Glomerular visceral epithelial cell (primary cell): ENCODE data around the gene HLA-DRA.

Source experiments
- DNase-seq: peaks from one replicate; pipeline ENCODE4 v3.0.0-alpha.2; 2016; ENCODE audit errors: extremely low spot score

HLA-DRA gene

GRCh38 chr6:32439602-32440214 lies at the start of gene HLA-DRA:
Gene HLA-DRA, plus strand, starts transcription at chr6:32439887. Its CDS starts 64 bp downstream, at chr6:32439951.
- DNase-seq, result peak; percentile 25

- DNase-seq, result no peak
Measured at GRCh38 chr6:32391505-32391904, 48.2 kb upstream of the HLA-DRA start.

DNA sequence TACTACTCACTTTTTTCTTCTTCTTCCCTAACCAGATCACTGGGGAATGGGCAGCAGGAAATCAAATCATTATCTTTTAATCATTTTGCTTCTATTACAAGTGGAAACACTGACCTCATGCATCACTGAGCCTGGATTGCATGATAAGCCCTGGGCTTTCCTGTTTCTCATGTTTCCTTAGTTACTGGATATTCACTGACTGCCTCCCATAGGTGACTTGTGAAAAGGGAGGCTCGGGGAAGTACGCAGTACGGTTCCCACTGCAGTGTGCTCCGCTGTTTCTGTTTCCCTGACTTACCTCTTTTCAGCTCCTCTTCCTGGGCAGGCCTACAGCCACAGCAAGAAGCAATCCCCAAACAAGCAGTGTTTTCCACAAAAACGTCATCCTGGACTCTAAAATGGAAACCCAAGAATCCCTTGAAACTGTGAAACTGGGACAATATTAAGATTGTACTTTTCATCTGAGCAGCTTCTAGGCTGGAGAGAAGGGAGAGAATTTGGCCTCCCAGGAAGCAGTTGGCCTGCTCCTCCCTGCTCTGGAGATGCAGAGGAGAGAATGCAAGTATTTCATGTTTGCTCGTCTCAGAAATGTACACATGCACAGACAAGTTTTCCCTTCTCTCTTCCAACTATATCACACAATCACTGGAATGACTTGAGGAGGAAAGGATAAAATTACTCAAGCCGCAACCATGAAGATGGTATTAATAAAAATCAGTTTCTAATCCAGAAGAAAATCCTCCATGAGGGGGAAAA lies 45.8 kb upstream of the HLA-DRA start:
- DNase-seq, result peak; percentile 29

GRCh38 chr6:32396028-32396427 lies 43.7 kb upstream of the HLA-DRA start:
- DNase-seq, result no peak

GRCh38 chr6:32397252-32397920 lies 42.3 kb upstream of the HLA-DRA start:
- DNase-seq, result no peak

DNA sequence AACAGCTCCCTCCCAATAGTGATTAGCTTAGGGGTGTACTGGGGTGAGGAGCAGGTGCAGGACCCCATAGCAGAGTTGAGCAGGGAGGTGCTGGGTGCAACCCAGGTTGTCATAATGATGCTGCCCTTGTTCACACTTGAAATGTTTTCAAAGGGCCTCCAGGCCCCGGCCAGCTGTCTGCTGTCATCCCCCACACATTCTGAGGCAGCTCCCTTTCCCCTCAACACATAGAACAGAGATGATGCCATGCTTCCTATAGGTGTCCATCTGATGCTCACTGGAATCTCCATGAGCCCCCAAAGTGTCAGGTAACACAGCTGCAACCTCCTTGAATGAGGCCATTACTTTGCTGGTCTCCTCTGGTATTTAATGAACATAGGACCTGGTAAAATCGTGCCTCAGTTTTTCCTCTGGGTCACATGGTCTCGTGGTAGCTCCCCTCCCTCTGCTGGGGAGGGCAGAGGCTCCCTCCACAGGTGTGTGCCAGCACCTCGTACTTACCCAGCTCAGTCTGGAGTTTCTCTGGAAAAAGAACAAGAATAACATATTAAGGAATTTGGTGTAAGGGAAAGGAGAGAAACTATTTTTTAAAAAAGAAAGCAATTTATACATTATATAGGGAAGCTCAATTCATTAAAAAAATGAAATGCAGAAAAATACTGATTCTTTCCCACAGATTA lies 38.3 kb upstream of the HLA-DRA start:
- no peak for DNase-seq

GRCh38 chr6:32402812-32403211 lies 36.9 kb upstream of the HLA-DRA start:
- no peak for DNase-seq

- DNase-seq, result no peak
Measured at GRCh38 chr6:32405656-32406055, 34.0 kb upstream of the HLA-DRA start.

DNA sequence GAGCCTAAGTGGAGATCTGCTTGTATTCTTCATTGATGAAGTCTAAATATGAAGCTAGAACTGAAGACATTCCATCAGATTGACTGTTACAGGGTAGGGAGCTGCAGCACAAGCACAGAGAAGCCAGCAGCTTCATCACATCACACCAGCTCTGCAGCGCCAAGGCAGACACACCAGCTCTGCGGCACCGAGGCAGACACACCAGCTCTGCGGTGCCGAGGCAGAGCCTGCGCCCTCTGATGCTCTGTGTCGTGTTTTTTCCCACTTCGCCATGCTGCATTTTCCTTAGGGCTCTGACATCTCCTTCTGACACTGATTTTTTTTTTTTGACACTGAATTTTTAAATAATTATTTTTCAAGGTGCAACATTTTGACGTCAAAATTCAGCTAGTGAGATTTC lies 33.5 kb upstream of the HLA-DRA start:
- DNase-seq, result no peak

GRCh38 chr6:32406857-32407256 lies 32.8 kb upstream of the HLA-DRA start, which contains the start of gene BTNL2:
Gene BTNL2, minus strand, starts transcription at chr6:32407181. Its CDS starts 58 bp downstream, at chr6:32407123.
- no peak for DNase-seq

DNA sequence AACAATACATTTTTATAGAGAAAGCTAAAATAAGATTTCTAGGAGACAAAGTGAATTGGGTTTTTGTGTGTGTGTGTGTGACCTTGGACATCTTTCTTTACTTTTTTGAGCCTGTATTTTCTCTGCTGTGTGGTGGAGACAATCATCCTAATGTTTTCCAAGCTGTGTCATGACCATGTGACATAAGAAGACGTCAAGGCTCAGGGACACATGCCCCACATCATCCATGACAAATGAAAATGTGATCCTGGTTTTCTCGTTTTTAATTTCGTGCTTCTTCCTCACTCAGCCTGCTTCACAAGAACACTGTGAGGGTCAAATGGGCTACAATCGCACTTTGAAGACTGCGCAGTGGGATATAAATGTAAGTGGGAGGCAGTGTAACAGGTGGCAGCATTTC lies 28.8 kb upstream of the HLA-DRA start:
- no peak for DNase-seq

- no peak for DNase-seq
Measured at GRCh38 chr6:32411566-32412327, 27.9 kb upstream of the HLA-DRA start.

DNA sequence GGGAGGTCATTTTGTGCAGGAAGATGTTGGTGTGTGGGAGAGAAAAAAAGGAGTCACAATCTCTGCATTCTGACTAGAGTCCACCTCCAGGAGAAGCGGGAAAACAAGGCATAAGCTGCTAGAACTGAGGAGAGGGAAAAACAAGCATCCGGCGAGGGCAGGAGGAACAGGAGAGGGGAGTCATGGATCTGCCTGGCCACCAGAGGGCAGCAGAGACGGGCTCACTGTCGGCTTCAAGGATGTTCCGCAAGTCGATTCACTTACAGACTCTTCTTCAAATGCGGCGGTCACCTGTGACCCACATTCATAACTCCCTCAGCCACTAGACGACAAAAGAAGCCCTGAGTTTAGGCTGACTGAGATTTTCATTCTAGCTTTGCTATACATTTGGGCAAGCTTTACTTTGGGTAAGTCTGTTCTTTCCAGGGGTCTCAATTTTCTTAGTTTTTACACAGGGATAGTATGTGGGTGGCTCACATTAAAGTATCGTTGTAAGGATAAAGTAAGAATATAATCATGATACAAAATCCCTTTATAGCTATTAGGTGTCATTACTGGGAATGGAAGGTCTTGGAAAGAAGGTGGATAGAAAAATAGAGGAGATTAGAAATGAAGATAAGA lies 26.1 kb upstream of the HLA-DRA start:
- DNase-seq, result peak; percentile 76

DNA sequence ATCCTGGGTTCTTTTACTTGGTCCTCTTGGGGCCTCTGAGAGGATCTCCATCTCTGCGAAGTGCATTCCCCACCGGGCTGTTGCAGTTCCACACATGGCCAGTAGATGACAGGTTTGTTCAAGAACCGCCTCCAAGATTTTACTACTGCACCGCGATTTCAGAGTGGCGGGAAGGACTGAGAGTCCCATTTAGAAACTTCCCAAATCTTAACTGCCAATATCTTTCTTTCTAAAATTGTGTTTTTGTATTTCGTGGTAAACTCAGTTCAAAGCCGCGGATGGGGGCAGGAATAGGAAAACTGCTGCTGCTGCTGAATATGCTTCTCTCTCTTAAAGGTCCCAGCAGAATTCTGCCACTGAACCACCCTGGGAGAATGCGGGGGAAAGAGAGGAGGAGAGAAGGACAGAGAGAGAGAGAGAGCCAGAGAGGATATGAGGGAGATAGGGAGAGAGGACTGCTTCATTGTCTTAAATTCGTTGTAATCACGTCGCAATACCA lies 24.1 kb upstream of the HLA-DRA start:
- peak; percentile 65 for DNase-seq

GRCh38 chr6:32416036-32416435 lies 23.7 kb upstream of the HLA-DRA start:
- DNase-seq, result no peak

GRCh38 chr6:32424589-32425300 lies 14.9 kb upstream of the HLA-DRA start:
- DNase-seq, result no peak

DNA sequence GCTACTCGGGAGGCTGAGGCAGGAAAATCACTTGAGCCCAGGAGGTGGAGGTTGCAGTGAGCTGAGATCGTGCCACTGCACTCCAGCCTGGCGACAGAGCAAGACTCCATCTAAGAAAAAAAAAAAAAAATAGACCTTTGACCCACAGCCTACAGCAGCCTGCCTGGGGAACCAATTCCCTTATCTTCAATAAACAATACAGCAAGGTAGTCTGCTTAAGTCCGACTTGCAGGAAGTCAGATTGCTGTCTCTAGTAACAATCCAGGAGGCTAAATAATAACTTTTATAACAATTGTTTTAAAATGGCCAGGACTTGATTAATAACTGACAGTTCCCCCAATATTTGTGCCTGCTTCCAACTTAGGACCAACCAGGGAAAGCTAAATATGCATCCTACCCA lies 13.3 kb upstream of the HLA-DRA start:
- no peak for DNase-seq

- DNase-seq, result no peak
Measured at GRCh38 chr6:32427218-32427617, 12.5 kb upstream of the HLA-DRA start.

DNA sequence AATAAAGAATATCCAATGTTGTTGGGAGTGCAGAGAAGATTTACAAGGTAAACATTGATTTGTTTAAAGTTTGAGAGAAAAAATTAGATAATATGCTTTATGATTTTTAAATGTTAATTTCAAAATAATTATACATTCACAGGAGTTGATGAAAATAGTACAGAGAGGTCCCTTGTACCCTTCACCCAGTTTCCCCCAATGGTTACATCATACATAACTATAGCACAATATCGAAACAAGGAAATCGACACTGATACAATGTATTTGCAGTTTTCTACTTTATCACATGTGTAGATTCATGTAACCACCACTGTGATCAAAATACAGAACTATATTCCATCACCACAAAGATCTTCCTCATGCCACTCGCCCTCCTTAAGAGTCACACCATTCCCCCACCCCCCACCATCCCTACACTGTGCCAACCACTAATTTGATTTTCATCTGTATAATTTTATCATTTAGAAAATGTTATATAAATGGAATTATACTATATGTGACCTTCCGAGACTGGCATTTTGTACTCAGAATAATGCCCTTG lies 11.7 kb upstream of the HLA-DRA start:
- DNase-seq, result no peak

GRCh38 chr6:32430179-32430578 lies 9.5 kb upstream of the HLA-DRA start:
- no peak for DNase-seq
